NCI-H82 treated with DMSO at 0.1 percent for 48 hours (cell line): ENCODE measurements around the gene USP40.

ENCODE experiments used
- DNase-seq: peaks from one replicate; lab custom pipeline; 2025; ENCODE audit not compliant: unreplicated experiment; lab: John Stamatoyannopoulos, UW

The USP40 gene

DNA sequence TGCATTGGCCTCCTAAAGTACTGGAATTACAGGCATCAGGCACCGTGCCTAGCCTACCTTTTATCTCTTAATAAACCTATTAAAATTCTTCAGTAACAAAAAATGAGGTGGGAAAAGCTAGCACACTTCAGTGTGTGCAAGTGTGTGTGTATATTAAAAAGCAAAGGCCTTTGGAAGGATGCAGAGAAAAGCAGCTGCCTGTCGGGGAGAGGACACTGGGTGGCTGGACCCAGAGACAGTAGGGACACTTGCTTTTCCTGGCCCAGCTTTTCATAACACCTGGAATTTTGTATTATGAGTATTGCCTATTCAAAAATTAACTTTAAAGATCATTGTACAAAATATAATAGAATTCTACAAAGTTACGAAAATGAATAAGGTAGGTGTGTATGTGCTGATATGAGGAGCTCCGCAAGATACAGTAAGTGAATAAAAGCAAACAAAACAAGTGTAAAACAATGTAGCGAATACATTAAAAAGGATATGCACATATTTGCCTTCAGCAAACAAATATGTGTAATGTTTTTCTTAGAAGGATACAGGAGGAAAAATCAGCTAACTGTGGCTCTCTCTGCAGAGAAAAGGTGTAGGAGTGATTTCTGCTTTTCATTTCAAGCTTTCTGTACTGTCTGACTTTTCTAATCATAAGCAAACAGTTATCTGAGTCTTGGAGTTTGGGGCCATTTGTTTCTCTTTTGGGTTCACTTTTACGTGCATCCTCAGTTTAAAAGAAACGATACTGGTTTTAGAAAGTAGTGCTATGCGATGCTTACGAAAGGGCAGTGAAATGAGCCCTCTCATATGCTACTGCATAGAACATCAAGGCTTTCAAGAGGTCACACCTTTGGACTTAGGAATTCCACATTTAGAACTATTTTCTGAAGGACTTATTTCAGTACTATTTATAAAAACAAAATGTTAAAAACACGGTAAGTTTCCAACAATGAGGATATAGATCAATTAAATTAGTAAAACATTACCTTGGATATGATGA is 70.8 kb downstream of the USP40 start:
- DNase-seq = no peak

DNA sequence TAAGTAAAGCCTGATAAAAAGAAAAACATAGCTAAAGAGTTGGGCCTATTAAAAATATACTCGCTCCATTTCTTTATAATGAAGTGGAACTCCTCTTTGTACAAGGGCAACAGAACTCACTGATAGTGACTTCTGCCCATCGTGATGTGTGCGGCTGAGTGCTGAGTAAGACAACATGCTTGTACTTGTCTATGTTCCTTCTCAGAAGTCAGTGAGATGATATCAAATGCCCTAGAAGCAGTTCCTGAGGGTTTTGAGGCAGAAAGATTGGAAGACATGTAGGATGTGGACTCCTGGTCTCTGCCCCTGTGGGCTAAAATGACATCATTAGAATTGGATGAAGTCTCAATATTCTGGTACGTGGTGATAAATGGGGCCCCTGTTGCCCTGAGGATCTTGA is 73.8 kb downstream of the USP40 start:
- no peak for DNase-seq

DNA sequence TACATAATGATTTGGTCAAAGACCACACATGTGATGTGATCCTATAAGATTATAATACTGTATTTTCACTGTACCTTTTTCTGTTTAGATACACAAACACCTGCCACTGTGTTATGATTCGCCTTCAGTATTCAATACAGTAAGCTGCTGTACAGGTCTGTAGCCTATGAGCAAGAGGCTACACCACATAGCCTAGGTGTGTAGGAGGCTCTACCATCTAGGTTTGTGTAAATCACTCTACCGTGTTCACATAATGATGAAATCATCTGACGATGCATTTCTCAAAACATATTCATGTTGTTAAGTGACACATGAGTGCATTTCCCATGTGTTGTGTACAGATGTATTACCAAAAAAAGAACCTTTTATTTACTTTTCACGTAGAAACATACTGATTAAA is 74.5 kb downstream of the USP40 start:
- no peak for DNase-seq

GRCh38 chr2:233491326-233491725 is 75.3 kb downstream of the USP40 start:
- no peak for DNase-seq

DNA sequence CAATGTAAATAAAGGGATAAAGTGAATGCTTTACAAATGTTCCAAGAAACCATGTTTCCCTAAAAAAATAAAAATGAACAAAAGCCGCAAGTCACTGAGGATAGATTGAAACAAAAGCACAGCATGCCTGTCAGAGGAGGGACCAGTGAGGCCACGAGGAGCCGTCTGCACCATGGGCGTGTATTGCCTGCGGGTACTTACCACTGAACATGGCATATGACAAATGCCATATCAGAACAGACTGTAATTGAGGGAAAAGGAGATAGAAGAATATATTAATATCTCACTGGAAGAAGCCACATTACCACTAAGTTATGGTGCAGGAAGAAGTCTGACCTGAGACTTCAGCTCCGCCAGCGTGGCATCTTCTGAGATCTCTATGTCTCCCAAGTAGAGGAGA is 75.8 kb downstream of the USP40 start:
- DNase-seq = no peak

- DNase-seq = no peak
Measured at GRCh38 chr2:233489666-233490065, 76.9 kb downstream of the USP40 start.

- no peak for DNase-seq
Measured at GRCh38 chr2:233489143-233489542, 77.4 kb downstream of the USP40 start.

DNA sequence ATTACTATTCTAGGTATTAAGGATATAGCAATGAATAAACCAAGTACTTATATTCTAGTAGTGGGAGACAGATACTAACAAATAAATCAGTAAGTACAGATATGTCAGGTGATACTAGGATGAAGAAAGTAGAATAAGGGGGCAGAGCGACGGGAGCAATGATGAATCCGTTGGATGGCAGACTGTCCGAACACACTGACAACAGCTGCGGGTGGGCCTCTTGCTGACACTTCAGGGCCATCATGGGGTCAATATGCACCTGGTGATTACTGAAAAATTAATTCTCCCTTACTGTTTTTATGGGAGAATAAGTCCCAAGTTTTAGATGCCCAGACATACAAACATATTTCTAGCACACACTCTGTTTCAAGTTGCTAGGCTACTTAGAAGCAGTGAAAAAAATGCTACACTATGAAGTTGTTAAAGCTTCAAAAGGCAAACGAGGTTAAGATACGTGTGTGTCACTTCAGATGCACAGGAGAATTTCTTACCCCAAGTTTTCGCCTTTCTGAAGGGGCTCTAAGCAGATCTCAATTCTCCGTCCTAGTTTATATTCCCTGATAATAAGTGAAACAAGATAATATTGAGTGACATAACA is 78.7 kb downstream of the USP40 start:
- no peak for DNase-seq

DNA sequence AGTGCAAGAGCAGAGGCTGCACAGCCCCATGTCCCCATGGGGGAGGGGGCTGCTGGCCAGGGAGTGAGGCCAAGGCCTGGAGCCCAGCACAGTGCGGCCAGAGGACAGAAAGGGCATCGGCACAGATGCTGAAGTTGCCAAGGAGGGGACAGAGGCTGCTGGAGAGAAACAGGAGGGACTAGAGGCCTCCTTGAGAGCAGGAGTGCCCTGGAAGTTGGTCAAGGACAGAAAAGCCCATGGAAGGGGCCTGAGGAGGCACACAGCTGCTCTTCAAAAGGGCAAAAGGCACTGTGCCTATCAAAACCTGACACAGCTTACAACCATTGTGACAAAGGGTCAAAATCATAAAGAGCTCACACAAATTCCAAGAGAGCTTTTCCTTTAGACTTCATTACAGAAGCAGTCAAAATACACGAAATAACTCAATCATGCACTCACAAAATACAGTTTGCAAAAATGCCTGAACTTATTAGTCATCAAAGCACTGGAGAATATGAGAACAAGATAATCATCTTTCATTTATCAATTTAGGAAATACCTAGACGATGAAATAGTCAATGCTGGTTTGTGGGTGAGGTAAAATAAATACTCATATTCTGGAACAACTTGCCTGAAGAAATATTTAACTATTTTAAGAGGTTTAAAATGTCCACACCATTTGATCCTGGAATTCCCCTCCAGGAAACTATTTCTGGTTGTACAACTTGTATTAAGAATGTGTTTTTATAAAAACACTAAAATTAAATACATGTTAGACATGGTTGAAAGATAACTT is 79.6 kb downstream of the USP40 start:
- DNase-seq = no peak

DNA sequence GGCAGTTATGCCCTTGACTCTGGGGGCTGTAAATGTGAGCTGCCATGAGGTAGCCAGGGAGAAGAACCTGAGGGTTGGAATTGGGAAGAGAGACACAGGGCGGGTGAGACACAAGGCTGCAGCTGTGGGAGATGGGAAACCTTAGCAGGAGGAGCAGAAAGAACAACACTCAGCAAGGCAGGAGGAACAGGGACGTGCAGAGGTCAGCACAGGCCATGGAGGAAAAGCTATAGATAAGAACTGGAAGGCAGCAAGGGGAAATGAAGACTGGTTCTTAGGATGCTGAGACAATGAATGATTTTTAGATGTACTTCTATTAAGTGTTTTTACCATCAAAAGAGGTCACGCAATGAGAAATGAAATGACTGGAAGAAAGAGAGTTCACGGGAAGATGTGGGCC is 80.2 kb downstream of the USP40 start:
- DNase-seq = no peak

- no peak for DNase-seq
Measured at GRCh38 chr2:233485726-233486125, 80.9 kb downstream of the USP40 start.

DNA sequence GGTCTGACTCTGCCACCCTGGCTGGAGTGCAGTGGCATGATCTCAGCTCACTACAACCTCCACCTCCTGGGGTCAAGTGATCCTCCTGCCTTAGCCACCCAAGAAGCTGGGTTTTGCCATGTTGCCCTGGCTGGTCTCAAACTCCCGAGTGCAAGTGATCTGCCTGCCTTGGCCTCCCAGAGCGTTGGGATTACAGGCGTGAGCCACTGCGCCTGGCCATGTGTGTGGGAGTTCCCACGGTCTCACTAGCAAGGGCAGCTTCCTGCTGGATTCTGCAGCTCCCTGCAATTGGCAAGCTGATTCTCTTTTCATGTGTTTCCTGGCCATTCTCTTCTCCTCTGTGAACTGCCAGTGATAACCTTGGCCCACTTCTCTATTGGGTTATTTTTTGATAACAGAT is 84.0 kb downstream of the USP40 start:
- no peak for DNase-seq

DNA sequence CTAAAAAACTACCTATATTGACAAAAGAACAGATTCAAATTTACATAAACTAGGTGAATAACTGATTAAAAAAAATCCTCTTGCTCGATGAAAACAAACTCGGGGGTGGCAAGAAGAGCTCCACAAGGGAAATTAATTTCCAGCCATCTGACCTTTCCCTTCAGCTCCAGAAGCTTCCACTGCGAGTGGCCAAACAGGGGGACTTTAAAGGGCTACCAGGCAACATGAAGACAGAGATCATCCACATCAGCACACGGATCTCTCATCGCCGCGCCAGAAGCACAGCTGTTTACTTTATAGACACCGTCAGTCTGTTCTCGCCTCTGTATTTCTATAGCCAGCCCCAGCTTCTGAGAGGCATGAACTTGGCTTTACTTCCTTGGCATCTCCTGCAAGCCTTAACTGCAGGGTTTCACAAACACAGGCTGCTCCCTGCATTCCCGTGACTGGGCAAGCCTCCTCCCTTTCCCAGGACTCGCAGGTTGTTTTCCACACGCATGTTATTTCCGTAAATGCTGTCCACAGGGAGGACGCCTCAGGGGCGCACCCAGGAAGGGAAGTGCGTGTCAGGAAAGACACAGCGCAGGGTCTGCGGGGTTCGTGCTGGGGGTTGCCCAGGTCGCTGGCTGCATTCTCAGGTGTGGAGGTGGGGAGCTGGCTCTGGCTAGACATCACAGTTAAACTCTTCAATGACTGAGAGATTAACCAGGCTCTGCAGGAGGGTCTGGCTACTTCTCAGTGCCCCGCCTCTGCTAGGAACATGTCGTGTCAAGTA is 85.0 kb downstream of the USP40 start:
- DNase-seq = no peak

- no peak for DNase-seq
Measured at GRCh38 chr2:233480490-233481202, 85.9 kb downstream of the USP40 start.

DNA sequence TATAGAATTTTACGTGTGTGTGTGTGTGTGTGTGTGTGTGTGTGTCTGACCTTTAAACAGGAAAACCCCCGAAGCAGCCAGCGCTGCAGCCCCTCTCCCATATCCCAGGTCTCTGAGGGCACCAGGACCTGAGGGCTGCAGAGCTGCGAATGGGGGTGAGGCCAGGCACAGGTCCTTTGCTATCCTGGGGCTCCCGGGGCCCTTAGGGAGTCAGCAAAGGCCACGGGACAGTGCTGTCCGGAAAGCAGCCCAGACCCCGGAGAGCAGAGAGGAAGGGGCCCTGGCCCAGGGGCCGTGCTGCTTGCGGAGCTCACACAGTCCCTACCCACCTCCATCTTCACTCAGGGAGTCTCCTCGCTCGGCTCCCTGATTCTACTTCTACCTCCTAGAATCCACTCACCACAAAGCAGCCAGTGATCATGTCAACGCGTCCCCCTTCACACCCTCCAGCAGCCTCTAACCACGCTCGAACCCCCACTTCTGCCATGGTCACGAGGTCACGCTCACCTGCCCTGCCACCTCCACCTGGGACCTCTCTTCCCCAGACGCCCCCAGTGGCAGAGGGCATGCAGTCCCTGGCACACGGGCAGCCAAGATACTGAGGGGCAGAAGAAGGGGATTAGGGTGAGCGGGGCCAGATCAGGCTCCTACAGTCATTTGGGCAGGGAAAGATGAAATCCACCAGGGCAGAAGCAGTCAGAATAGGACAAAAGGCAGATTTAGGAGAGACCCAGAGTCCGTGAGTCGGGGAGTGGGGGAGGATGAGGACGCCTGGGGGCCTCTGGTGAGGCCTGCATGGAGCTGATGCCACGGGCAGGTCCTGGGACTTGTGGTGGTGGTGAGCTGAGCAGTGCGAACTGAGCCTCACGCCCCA is 86.7 kb downstream of the USP40 start:
- no peak for DNase-seq

DNA sequence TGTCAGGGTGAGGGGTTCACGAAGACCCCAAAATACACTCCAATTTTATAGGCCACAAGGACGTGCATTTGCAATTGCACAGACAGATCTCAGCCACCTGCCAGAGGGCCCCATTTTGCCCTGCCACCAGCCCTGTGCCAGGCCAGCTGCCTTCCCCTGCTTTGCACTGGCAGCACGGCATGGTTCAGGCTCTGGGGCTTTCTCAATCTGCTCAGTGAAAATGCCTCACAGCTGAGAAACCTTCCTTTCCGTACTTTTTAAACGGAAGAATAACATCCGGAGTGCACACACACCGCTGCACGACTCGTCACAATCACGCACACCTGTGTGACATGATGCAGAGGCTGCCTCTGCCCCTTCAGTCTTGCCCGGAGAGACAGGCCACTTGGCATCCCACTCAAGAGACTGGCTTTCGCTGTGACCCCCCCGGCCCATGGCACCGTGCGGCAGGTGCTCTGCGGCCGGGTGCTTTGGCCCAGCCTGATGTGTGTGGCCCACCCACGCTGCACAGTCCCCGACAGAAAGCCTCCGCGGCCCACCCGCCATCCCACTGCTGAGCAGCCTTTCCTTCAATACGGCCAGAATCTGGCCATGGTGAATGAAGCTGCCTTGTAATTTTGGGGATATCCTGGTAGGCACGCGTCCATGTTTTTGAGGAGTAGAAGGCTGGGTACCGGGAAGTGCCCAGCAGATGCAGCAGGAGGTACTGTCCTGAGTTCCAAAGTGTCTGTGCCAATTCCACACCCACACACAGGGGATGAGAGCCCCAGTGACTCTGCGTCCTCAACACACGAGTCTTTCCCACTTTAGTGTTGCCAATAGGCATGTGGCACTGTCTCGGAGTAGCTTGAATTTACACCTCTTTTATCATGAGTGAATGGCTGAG is 88.8 kb downstream of the USP40 start:
- no peak for DNase-seq

GRCh38 chr2:233476651-233477547 is 89.7 kb downstream of the USP40 start:
- no peak for DNase-seq
